Measurements from ENCODE around the gene CCDC88A. TPM values are rescaled to one million over a fixed set of nuclear protein-coding genes. Genes with fewer than 3 reads are reported as not detected.
"Not testable (repeated sequence)": the region's sequence is repeated elsewhere in the genome, so short reads cannot be mapped to it uniquely, and the experiment has no call there.

The CCDC88A gene
- total and polyA plus RNA-seq, 2 donors (not counting 3 experiments of a cell fraction or from before 2014, with no cell fraction given): 21.1 to 77.4 TPM

- no peak overlapping the region for H3K4me3 ChIP-seq (replicated peaks in 1 of 3; ENCODE audit: insufficient read depth in 1 of 3, low read depth in 1 of 3, low read length in 3 of 3)
- H3K79me2 ChIP-seq (ENCODE audit: control insufficient read depth, insufficient read depth, low read length): peaks cover 18% of the 10 kb centered on the region
- POLR2A ChIA-PET: no interaction called here
- H3K9me3 ChIP-seq (replicated peaks; ENCODE audit: control insufficient read depth, insufficient read depth, low read length): no peaks in the 10 kb centered on the region
- H4K20me1 ChIP-seq (replicated peaks; ENCODE audit: control insufficient read depth, extremely low read depth, insufficient read depth, low read length): no peaks in the 10 kb centered on the region
- FAIRE-seq (no peak), DNase-seq (ENCODE audit: low read depth, low spot score) (no peak)
- H3K9ac ChIP-seq (replicated peaks; ENCODE audit: extremely low read depth, insufficient read depth, low read length): no peak overlapping the region
- no TSS peak for BruUV-seq (replicated peaks)
- H3K9me1 ChIP-seq (replicated peaks; ENCODE audit: control insufficient read depth, extremely low read depth, insufficient read depth, low read length): no peaks in the 10 kb centered on the region
- no peak overlapping the region for H3K27ac ChIP-seq (ENCODE audit: insufficient read depth, low read depth, low read length)
- CTCF ChIA-PET: interaction anchor here (1.0 kb wide), 2 partner anchors 8 to 25 kb away, joined by 3 read pairs; no protein-coding TSS in a partner anchor
- H2AFZ ChIP-seq (ENCODE audit: low read depth, low read length): no peak overlapping the region
- intact Hi-C loops (cut with micrococcal nuclease): no loop called here
- no peaks in the 10 kb centered on the region for H3K4me1 ChIP-seq (ENCODE audit: control insufficient read depth, extremely low read depth, insufficient read depth, low read length)
- no peak overlapping the region for H3K4me2 ChIP-seq (ENCODE audit: insufficient read depth, low read length)
- dilution Hi-C loops (cut with MboI; ENCODE audit: extremely low pct_ligation_motif_present, low sequenced_read_pairs): no loop called here
- no peak for TF ChIP-seq JUN (IDR thresholded peaks at IDR 0.05; ENCODE audit: borderline replicate concordance, insufficient read depth, insufficient read length, low read depth)
- no peak for TF ChIP-seq FOS (IDR thresholded peaks at IDR 0.05; ENCODE audit: borderline replicate concordance, insufficient read depth, low read length)
- no peak for TF ChIP-seq EZH2 (IDR thresholded peaks at IDR 0.05; ENCODE audit: borderline replicate concordance, low read depth, low read length, severe bottlenecking)
- TF ChIP-seq POLR2AphosphoS5 (IDR thresholded peaks at IDR 0.05; ENCODE audit: insufficient read depth, low read depth, low read length): no peak
- no peak for TF ChIP-seq GATA2 (IDR thresholded peaks at IDR 0.05; ENCODE audit: insufficient read depth, insufficient read length, low read depth, low read length)
- no peak for TF ChIP-seq CTCF (IDR thresholded peaks at IDR 0.05; ENCODE audit: extremely low read depth in 1 of 2, insufficient read depth in 1 of 2, low read depth in 1 of 2, low read length in 2 of 2)
- no peaks in the 10 kb centered on the region for H3K27me3 ChIP-seq (ENCODE audit: control insufficient read depth in 2 of 2, insufficient read depth in 2 of 2, low read length in 2 of 2)
- no peaks in the 10 kb centered on the region for H3K36me3 ChIP-seq (ENCODE audit: control insufficient read depth in 2 of 2, extremely low read depth in 1 of 2, insufficient read depth in 2 of 2, low read length in 2 of 2)
These were observed 28.5 kb downstream of the CCDC88A start for GRCh38 chr2:55391155-55391554.

GRCh38 chr2:55385516-55385915 lies 34.1 kb downstream of the CCDC88A start:
- peaks cover 12% of the 10 kb centered on the region for H3K79me2 ChIP-seq (ENCODE audit: control insufficient read depth, insufficient read depth, low read length)
- H3K9me1 ChIP-seq (replicated peaks; ENCODE audit: control insufficient read depth, extremely low read depth, insufficient read depth, low read length); H3K36me3 ChIP-seq (ENCODE audit: control insufficient read depth in 2 of 2, extremely low read depth in 1 of 2, insufficient read depth in 2 of 2, low read length in 2 of 2); BruUV-seq (replicated peaks); FAIRE-seq; H3K4me1 ChIP-seq (ENCODE audit: control insufficient read depth, extremely low read depth, insufficient read depth, low read length); H3K4me2 ChIP-seq (ENCODE audit: insufficient read depth, low read length); H3K27me3 ChIP-seq (ENCODE audit: control insufficient read depth in 2 of 2, insufficient read depth in 2 of 2, low read length in 2 of 2); H3K9me3 ChIP-seq (replicated peaks; ENCODE audit: control insufficient read depth, insufficient read depth, low read length); H3K27ac ChIP-seq (ENCODE audit: insufficient read depth, low read depth, low read length); H3K9ac ChIP-seq (replicated peaks; ENCODE audit: extremely low read depth, insufficient read depth, low read length); H4K20me1 ChIP-seq (replicated peaks; ENCODE audit: control insufficient read depth, extremely low read depth, insufficient read depth, low read length); POLR2A ChIA-PET; H2AFZ ChIP-seq (ENCODE audit: low read depth, low read length); DNase-seq (ENCODE audit: low read depth, low spot score); dilution Hi-C loops (cut with MboI; ENCODE audit: extremely low pct_ligation_motif_present, low sequenced_read_pairs); intact Hi-C loops (cut with micrococcal nuclease); H3K4me3 ChIP-seq (replicated peaks in 1 of 3; ENCODE audit: insufficient read depth in 1 of 3, low read depth in 1 of 3, low read length in 3 of 3): not testable (repeated sequence)
- CTCF ChIA-PET: interaction anchor here (0.9 to 2.3 kb wide), 3 partner anchors 20 to 486 kb away, joined by 3 to 5 read pairs (median 3); no protein-coding TSS in a partner anchor

Measured in endothelial cell of umbilical vein (primary cell).